Endothelial cell of umbilical vein (primary cell): Measurements from ENCODE around the gene TRMT44. TPM values are rescaled to one million over a fixed set of nuclear protein-coding genes. Genes with fewer than 3 reads are reported as not detected.

Experiments used
- BruUV-seq: library from RNA; stranded (reverse); fragments of 400-500 nt; replicated peaks from 2 replicates; lab custom pipeline; 2021; lab: Mats Ljungman, UMichigan
- CTCF ChIA-PET: fragments of 300-600, 350-600 bp; sonication (Branson Sonifier 250); formaldehyde crosslinking; loops from one replicate; lab custom pipeline; 2021; ENCODE audit warnings: antibody characterized with exemption, inconsistent platforms; lab: Charles Lee
- POLR2A ChIA-PET: fragments of 300-600, 350-600 bp; sonication (Branson Sonifier 250); formaldehyde crosslinking; loops from one replicate; lab custom pipeline; 2021; ENCODE audit warnings: antibody characterized with exemption, inconsistent platforms; lab: Charles Lee
- DNase-seq: peaks from one replicate; pipeline ENCODE4 v3.0.0-alpha.2; 2011; ENCODE audit warnings: low read depth, low spot score
- FAIRE-seq: peaks from 2 replicates; lab custom pipeline; 2011; peaks lifted over from hg19 to GRCh38; lab: Jason Lieb, UNC
- H2AFZ ChIP-seq: 2 replicates; pipeline ENCODE4 v1.6.0; 2012; ENCODE audit warnings: low read depth, low read length, control low read depth, inconsistent platforms
- H3K27ac ChIP-seq: 2 replicates; pipeline ENCODE4 v1.5.1; 2011; ENCODE audit warnings: low read depth, mild to moderate bottlenecking, control low read depth, low read length, moderate library complexity; ENCODE audit not compliant: insufficient read depth
- H3K27me3 ChIP-seq, 2 experiments: 2 replicates each; pipeline versions ENCODE4 v1.6.0 to v1.6.1; 2011; ENCODE audit warnings: low read length in 2 of 2, mixed read lengths in 1 of 2; ENCODE audit not compliant: control insufficient read depth in 2 of 2, insufficient read depth in 2 of 2
- H3K36me3 ChIP-seq, 2 experiments: 2 replicates in 1 of 2; 3 replicates in 1 of 2; pipeline ENCODE4 v1.5.1; 2011; ENCODE audit warnings: low read length in 2 of 2, mild to moderate bottlenecking in 1 of 2, moderate library complexity in 1 of 2; ENCODE audit not compliant: control insufficient read depth in 2 of 2, insufficient read depth in 2 of 2; ENCODE audit errors: extremely low read depth in 1 of 2
- H3K4me1 ChIP-seq: 3 replicates; pipeline ENCODE4 v1.5.1; 2011; ENCODE audit warnings: mild to moderate bottlenecking, low read length; ENCODE audit not compliant: control insufficient read depth, insufficient read depth; ENCODE audit errors: extremely low read depth
- H3K4me2 ChIP-seq: 2 replicates; pipeline ENCODE4 v1.6.1; 2011; ENCODE audit warnings: low read length, control low read depth, mixed read lengths; ENCODE audit not compliant: insufficient read depth
- H3K4me3 ChIP-seq, 3 experiments: fragments of 200-600 bp in 1 of 3; sonication (generic), shearing (Covaris generic) in 1 of 3; replicated peaks in 1 of 3; 2 replicates each; pipeline ENCODE4 v1.5.1; 2011 to 2016; ENCODE audit warnings: control low read depth in 3 of 3, low read length in 3 of 3, mild to moderate bottlenecking in 2 of 3, inconsistent platforms in 1 of 3, low read depth in 1 of 3, moderate library complexity in 1 of 3; ENCODE audit not compliant: insufficient read depth in 1 of 3
- H3K79me2 ChIP-seq: 2 replicates; pipeline ENCODE4 v1.6.0; 2012; ENCODE audit warnings: low read length, inconsistent platforms; ENCODE audit not compliant: control insufficient read depth, insufficient read depth
- H3K9ac ChIP-seq: replicated peaks from 2 replicates; pipeline ENCODE3; 2011; ENCODE audit warnings: low read length, control low read depth; ENCODE audit not compliant: insufficient read depth; ENCODE audit errors: extremely low read depth
- H3K9me1 ChIP-seq: replicated peaks from 3 replicates; pipeline ENCODE4 v1.6.0; 2011; ENCODE audit warnings: mild to moderate bottlenecking, low read length; ENCODE audit not compliant: control insufficient read depth, insufficient read depth; ENCODE audit errors: extremely low read depth
- H3K9me3 ChIP-seq: replicated peaks from 2 replicates; pipeline ENCODE4 v1.5.1; 2012; ENCODE audit warnings: low read length, inconsistent platforms; ENCODE audit not compliant: control insufficient read depth, insufficient read depth
- H4K20me1 ChIP-seq: replicated peaks from 2 replicates; pipeline ENCODE3; 2011; ENCODE audit warnings: mild to moderate bottlenecking, low read length; ENCODE audit not compliant: control insufficient read depth, insufficient read depth; ENCODE audit errors: extremely low read depth
- EZH2 ChIP-seq: IDR thresholded peaks from 2 replicates; pipeline ENCODE4 v1.6.1; 2012; ENCODE audit warnings: borderline replicate concordance, low read depth, mild to moderate bottlenecking, moderate library complexity, low read length, inconsistent platforms; ENCODE audit not compliant: severe bottlenecking
- FOS ChIP-seq: IDR thresholded peaks from 2 replicates; pipeline ENCODE4 v1.6.1; 2011; ENCODE audit warnings: mild to moderate bottlenecking, low read length, moderate library complexity, borderline replicate concordance; ENCODE audit not compliant: insufficient read depth
- GATA2 ChIP-seq: IDR thresholded peaks from 2 replicates; pipeline ENCODE4 v1.7.0; 2011; ENCODE audit warnings: low read depth, mild to moderate bottlenecking, moderate library complexity, mixed read lengths, low read length; ENCODE audit not compliant: insufficient read length, insufficient read depth
- JUN ChIP-seq: IDR thresholded peaks from 2 replicates; pipeline ENCODE4 v1.6.1; 2011; ENCODE audit warnings: borderline replicate concordance, low read depth; ENCODE audit not compliant: insufficient read length, insufficient read depth
- MYC ChIP-seq: IDR thresholded peaks from one replicate; pipeline ENCODE4 v1.6.1; 2011; ENCODE audit warnings: mild to moderate bottlenecking, low read depth, low read length
- POLR2A ChIP-seq: IDR thresholded peaks from 2 replicates; pipeline ENCODE4 v1.6.1; 2012; ENCODE audit warnings: low read depth, mild to moderate bottlenecking, control low read depth, low read length
- POLR2AphosphoS5 ChIP-seq: IDR thresholded peaks from 2 replicates; pipeline ENCODE4 v1.6.1; 2012; ENCODE audit warnings: low read depth, mild to moderate bottlenecking, control low read depth, low read length, moderate library complexity; ENCODE audit not compliant: insufficient read depth
- dilution Hi-C: fragments of 300-500 bp; cut with MboI; formaldehyde crosslinking; loops from one replicate; pipeline ENCODE4 v1.15.0; 2019; ENCODE audit warnings: low sequenced_read_pairs; ENCODE audit not compliant: extremely low pct_ligation_motif_present
- intact Hi-C: fragments of 100-400 bp; cut with micrococcal nuclease; formaldehyde crosslinking; loops from one replicate; pipeline ENCODE4 v1.10.0; 2022
- polyA plus RNA-seq, 4 experiments: library from polyadenylated mRNA; depleted of rRNA in 3 of 4; stranded (reverse) in 3 of 4; unstranded in 1 of 4; fragments of >200 nt; gene quantifications; 2 replicates each; pipeline versions ENCODE4 v1.2.1 to v1.2.3, GENCODE V29; 2011 to 2012; ENCODE audit warnings: missing spikeins in 1 of 4
- total RNA-seq: library from RNA; stranded (reverse); gene quantifications from 2 replicates; pipeline ENCODE4 v1.2.3, GENCODE V29; 2021
- TF ChIP-seq, protein P1 (sequence below), 2 donors: IDR thresholded peaks; 1 replicate in 1 of 2; 2 replicates in 1 of 2; pipeline ENCODE4 v1.5.1; 2011; ENCODE audit warnings: low read length in 2 of 2, mild to moderate bottlenecking in 2 of 2, moderate library complexity in 2 of 2, control low read depth in 1 of 2, inconsistent platforms in 1 of 2, low read depth in 1 of 2; ENCODE audit not compliant: insufficient read depth in 1 of 2; ENCODE audit errors: extremely low read depth in 1 of 2
- TF ChIP-seq, protein P2 (sequence below): IDR thresholded peaks from 2 replicates; pipeline ENCODE4 v1.6.1; 2011; ENCODE audit not compliant: insufficient read depth, insufficient read length

TRMT44 gene
- total and polyA plus RNA-seq, 2 donors (not counting 3 experiments of a cell fraction or from before 2014, with no cell fraction given) = 10.4 to 17.3 TPM

DNA sequence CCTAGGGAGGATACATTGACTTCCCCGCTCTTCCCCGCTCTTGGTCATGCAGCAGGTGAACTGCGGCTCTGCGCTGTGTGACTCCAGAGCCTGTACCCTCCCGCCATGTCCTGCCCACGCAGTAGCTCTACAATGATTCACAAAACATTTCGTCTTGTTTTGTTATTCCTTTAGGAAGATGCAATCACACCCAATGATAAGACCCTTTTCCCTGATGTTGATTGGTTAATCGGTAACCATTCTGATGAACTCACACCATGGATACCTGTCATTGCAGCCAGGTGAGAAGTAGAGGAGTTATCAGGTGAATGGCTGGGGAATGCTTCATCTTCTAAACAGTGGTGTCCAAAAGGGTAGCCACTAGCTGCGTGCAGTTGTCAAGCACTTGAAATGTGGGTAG lies 23.2 kb downstream of the TRMT44 start:
- BruUV-seq = no TSS peak
- no peaks in the 10 kb centered on the region for H3K79me2 ChIP-seq
- H4K20me1 ChIP-seq = no peaks in the 10 kb centered on the region

More for the DNA sequence above, 23.2 kb downstream of the TRMT44 start:
- POLR2A ChIA-PET = no interaction called here
- H3K4me1 ChIP-seq = no peaks in the 10 kb centered on the region
- intact Hi-C loops (no loop called here), dilution Hi-C loops (no loop called here)
- FAIRE-seq (no peak), DNase-seq (no peak)
- no peaks in the 10 kb centered on the region for H3K27me3 ChIP-seq
- TF ChIP-seq POLR2AphosphoS5 = no peak
- TF ChIP-seq, protein P1, sequence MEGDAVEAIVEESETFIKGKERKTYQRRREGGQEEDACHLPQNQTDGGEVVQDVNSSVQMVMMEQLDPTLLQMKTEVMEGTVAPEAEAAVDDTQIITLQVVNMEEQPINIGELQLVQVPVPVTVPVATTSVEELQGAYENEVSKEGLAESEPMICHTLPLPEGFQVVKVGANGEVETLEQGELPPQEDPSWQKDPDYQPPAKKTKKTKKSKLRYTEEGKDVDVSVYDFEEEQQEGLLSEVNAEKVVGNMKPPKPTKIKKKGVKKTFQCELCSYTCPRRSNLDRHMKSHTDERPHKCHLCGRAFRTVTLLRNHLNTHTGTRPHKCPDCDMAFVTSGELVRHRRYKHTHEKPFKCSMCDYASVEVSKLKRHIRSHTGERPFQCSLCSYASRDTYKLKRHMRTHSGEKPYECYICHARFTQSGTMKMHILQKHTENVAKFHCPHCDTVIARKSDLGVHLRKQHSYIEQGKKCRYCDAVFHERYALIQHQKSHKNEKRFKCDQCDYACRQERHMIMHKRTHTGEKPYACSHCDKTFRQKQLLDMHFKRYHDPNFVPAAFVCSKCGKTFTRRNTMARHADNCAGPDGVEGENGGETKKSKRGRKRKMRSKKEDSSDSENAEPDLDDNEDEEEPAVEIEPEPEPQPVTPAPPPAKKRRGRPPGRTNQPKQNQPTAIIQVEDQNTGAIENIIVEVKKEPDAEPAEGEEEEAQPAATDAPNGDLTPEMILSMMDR (IDR thresholded peaks at IDR 0.05; ENCODE audit: extremely low read depth in 1 of 2, insufficient read depth in 1 of 2, low read depth in 1 of 2, low read length in 2 of 2) = no peak
- no peak for TF ChIP-seq JUN
- no peak for TF ChIP-seq EZH2
- TF ChIP-seq GATA2 = no peak
- no peak for TF ChIP-seq MYC
- TF ChIP-seq, protein P2, sequence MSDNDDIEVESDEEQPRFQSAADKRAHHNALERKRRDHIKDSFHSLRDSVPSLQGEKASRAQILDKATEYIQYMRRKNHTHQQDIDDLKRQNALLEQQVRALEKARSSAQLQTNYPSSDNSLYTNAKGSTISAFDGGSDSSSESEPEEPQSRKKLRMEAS = no peak
- no peak for TF ChIP-seq POLR2A
- no peak for TF ChIP-seq FOS
- H3K4me3 ChIP-seq = no peak overlapping the region
- no peak overlapping the region for H2AFZ ChIP-seq
- no peaks in the 10 kb centered on the region for H3K9me3 ChIP-seq
- peaks cover 6 to 18% of the 10 kb centered on the region in 2 experiments for H3K36me3 ChIP-seq
- no peak overlapping the region for H3K4me2 ChIP-seq
- CTCF ChIA-PET = no interaction called here
- no peak overlapping the region for H3K27ac ChIP-seq
- no peaks in the 10 kb centered on the region for H3K9me1 ChIP-seq
- no peak overlapping the region for H3K9ac ChIP-seq
